Superior temporal gyrus (tissue), 1 donor: Measurements from ENCODE around the gene GET3.
"Not testable (repeated sequence)": the region's sequence is repeated elsewhere in the genome, so short reads cannot be mapped to it uniquely, and the experiment has no call there.

ENCODE experiments used
- DNase-seq: peaks from one replicate; pipeline ENCODE4 v3.0.0-alpha.2; 2016; ENCODE audit errors: extremely low spot score

The GET3 gene

GRCh38 chr19:12736995-12737834 is at the start of gene GET3:
GET3 (plus strand) TSS chr19:12737497; CDS start chr19:12737506, 9 bp downstream.
- DNase-seq = peak; percentile 98

GRCh38 chr19:12689012-12689411 is 48.3 kb upstream of the GET3 start:
- no peak for DNase-seq

- no peak for DNase-seq
These were observed 47.6 kb upstream of the GET3 start for GRCh38 chr19:12689581-12690216.

- no peak for DNase-seq
These were observed 44.3 kb upstream of the GET3 start for GRCh38 chr19:12692960-12693359.

GRCh38 chr19:12694641-12695040 is 42.7 kb upstream of the GET3 start:
- no peak for DNase-seq

- no peak for DNase-seq
These were observed 42.2 kb upstream of the GET3 start for GRCh38 chr19:12695096-12695495.

GRCh38 chr19:12695514-12695913 is 41.8 kb upstream of the GET3 start:
- no peak for DNase-seq

- no peak for DNase-seq
These were observed 41.3 kb upstream of the GET3 start for GRCh38 chr19:12695997-12696365.

GRCh38 chr19:12696366-12697335 is 40.6 kb upstream of the GET3 start, which contains the start of gene FBXW9:
FBXW9 (minus strand) TSS chr19:12696631; CDS start chr19:12696581, 50 bp downstream.
- peak; percentile 99 for DNase-seq

- DNase-seq = not testable (repeated sequence)
These were observed 39.9 kb upstream of the GET3 start for GRCh38 chr19:12697425-12697824.

GRCh38 chr19:12698138-12698537 is 39.2 kb upstream of the GET3 start:
- DNase-seq = no peak

GRCh38 chr19:12701596-12702282 is 35.6 kb upstream of the GET3 start:
- DNase-seq = no peak

GRCh38 chr19:12703046-12703445 is 34.3 kb upstream of the GET3 start:
- DNase-seq = no peak

- no peak for DNase-seq
These were observed 32.1 kb upstream of the GET3 start for GRCh38 chr19:12705169-12705568.

- no peak for DNase-seq
These were observed 31.5 kb upstream of the GET3 start for GRCh38 chr19:12705654-12706331.

GRCh38 chr19:12706332-12706718 is 31.0 kb upstream of the GET3 start:
- DNase-seq = no peak

- DNase-seq = no peak
These were observed 28.7 kb upstream of the GET3 start for GRCh38 chr19:12708641-12709040.

GRCh38 chr19:12711187-12711586 is 26.1 kb upstream of the GET3 start:
- DNase-seq = no peak

- not testable (repeated sequence) for DNase-seq
These were observed 25.2 kb upstream of the GET3 start for GRCh38 chr19:12712077-12712476.

- DNase-seq = not testable (repeated sequence)
These were observed 24.0 kb upstream of the GET3 start for GRCh38 chr19:12713304-12713703.

GRCh38 chr19:12715102-12715501 is 22.2 kb upstream of the GET3 start:
- DNase-seq = no peak
